Measurements from ENCODE around the gene TEX14. TPM values are rescaled to one million over a fixed set of nuclear protein-coding genes. Genes with fewer than 3 reads are reported as not detected.

Gene TEX14
- polyA plus RNA-seq, 4 donors, result 0.03 to 0.41 TPM; not detected in 2

Other genes with a start within 250 kb of the TEX14 start
- gene HSF5, start 203.6 kb downstream of the TEX14 start, polyA plus RNA-seq, result under 1 TPM in 2 of 4 donors, not detected in 2; 0.01 to 0.03 TPM
- gene MTMR4, start 177.4 kb downstream of the TEX14 start, polyA plus RNA-seq, result 10 to 100 TPM; 15.4 to 77.4 (median 20.6) TPM
- gene RAD51C, start 557 bp upstream of the TEX14 start, polyA plus RNA-seq, result 10 to 100 TPM in 2 of 4 donors, 1 to 10 TPM in 2; 6.9 to 19.1 (median 13.5) TPM
- gene PPM1E, start 63.8 kb upstream of the TEX14 start, polyA plus RNA-seq, result under 1 TPM; under 0.01 to 0.34 (median 0.17) TPM